Osteocyte (in vitro differentiated cells): ENCODE data around the gene IGFL4. TPM values are rescaled to one million over a fixed set of nuclear protein-coding genes. Genes with fewer than 3 reads are reported as not detected.
A peak's percentile ranks its signal among the peaks of the same experiment; 100 is the strongest.

Source experiments
- DNase-seq: peaks from one replicate; pipeline ENCODE4 v3.0.0; 2021; ENCODE audit warnings: mixed read lengths; ENCODE audit not compliant: unreplicated experiment; ENCODE audit errors: extremely low spot score
- H3K27ac Mint-ChIP-seq: one replicate; pipeline ENCODE4 v1.8.0; 2021; ENCODE audit warnings: mild to moderate bottlenecking, mixed read lengths; ENCODE audit not compliant: unreplicated experiment
- H3K27me3 Mint-ChIP-seq: one replicate; pipeline ENCODE4 v1.8.0; 2021; ENCODE audit warnings: mixed read lengths; ENCODE audit not compliant: unreplicated experiment
- H3K36me3 Mint-ChIP-seq: one replicate; pipeline ENCODE4 v1.8.0; 2021; ENCODE audit warnings: mixed read lengths; ENCODE audit not compliant: unreplicated experiment
- H3K4me1 Mint-ChIP-seq: one replicate; pipeline ENCODE4 v1.8.0; 2021; ENCODE audit warnings: mixed read lengths; ENCODE audit not compliant: unreplicated experiment
- H3K4me3 Mint-ChIP-seq: one replicate; pipeline ENCODE4 v1.8.0; 2021; ENCODE audit warnings: mild to moderate bottlenecking, moderate library complexity, mixed read lengths; ENCODE audit not compliant: unreplicated experiment
- H3K9me3 Mint-ChIP-seq: one replicate; pipeline ENCODE4 v1.8.0; 2021; ENCODE audit warnings: mixed read lengths; ENCODE audit not compliant: unreplicated experiment
- CTCF ChIP-seq: fragments of 200-600 bp; sonication (generic); IDR thresholded peaks from 2 replicates; pipeline ENCODE4 v1.5.0; 2021; ENCODE audit warnings: antibody characterized with exemption, mild to moderate bottlenecking, moderate library complexity
- total RNA-seq: library from RNA; stranded (reverse); gene quantifications from 2 replicates; pipeline ENCODE4 v1.2.1, GENCODE V29; 2021

The IGFL4 gene
- total RNA-seq, 1 donor from 2014 or later = not detected

- Mint-ChIP-seq H3K9me3 (no peaks in the 10 kb centered on the region), H3K27me3 (peaks cover 23% of the 10 kb centered on the region), H3K4me3 (no peak overlapping the region), H3K4me1 (no peaks in the 10 kb centered on the region), H3K36me3 (peaks cover 1% of the 10 kb centered on the region), H3K27ac (no peak overlapping the region)
- TF ChIP-seq CTCF = no peak
- DNase-seq = no peak
Measured at GRCh38 chr19:46035986-46036743, 4.6 kb downstream of the IGFL4 start.

- Mint-ChIP-seq H3K4me1 (no peaks in the 10 kb centered on the region), H3K27ac (no peak overlapping the region), H3K27me3 (peaks cover 16% of the 10 kb centered on the region), H3K4me3 (no peak overlapping the region), H3K36me3 (peaks cover 1% of the 10 kb centered on the region), H3K9me3 (no peaks in the 10 kb centered on the region)
- TF ChIP-seq CTCF = no peak
- DNase-seq = no peak
Measured at GRCh38 chr19:46035546-46035945, 5.3 kb downstream of the IGFL4 start.

GRCh38 chr19:46033401-46033800 is 7.4 kb downstream of the IGFL4 start:
- no peak for TF ChIP-seq CTCF
- Mint-ChIP-seq H3K27ac (no peak overlapping the region), H3K4me1 (peaks cover 3% of the 10 kb centered on the region), H3K4me3 (no peak overlapping the region), H3K36me3 (no peaks in the 10 kb centered on the region), H3K9me3 (no peaks in the 10 kb centered on the region), H3K27me3 (peaks cover 7% of the 10 kb centered on the region)
- no peak for DNase-seq

GRCh38 chr19:46032597-46033025 is 8.2 kb downstream of the IGFL4 start:
- H3K4me3 Mint-ChIP-seq = no peak overlapping the region
- no peaks in the 10 kb centered on the region for H3K36me3 Mint-ChIP-seq
- H3K4me1 Mint-ChIP-seq = peaks cover 3% of the 10 kb centered on the region
- peaks cover 7% of the 10 kb centered on the region for H3K27me3 Mint-ChIP-seq
- TF ChIP-seq CTCF = no peak
- peak; percentile 79 for DNase-seq
- no peak overlapping the region for H3K27ac Mint-ChIP-seq
- H3K9me3 Mint-ChIP-seq = no peaks in the 10 kb centered on the region

GRCh38 chr19:46031781-46032596 is 8.8 kb downstream of the IGFL4 start:
- Mint-ChIP-seq H3K9me3 (no peaks in the 10 kb centered on the region), H3K27ac (no peak overlapping the region), H3K36me3 (no peaks in the 10 kb centered on the region), H3K4me3 (no peak overlapping the region), H3K27me3 (peaks cover 6% of the 10 kb centered on the region), H3K4me1 (peaks cover 3% of the 10 kb centered on the region)
- no peak for TF ChIP-seq CTCF
- peak; percentile 80 for DNase-seq
